Measurements from ENCODE around the gene NAXE. TPM values are rescaled to one million over a fixed set of nuclear protein-coding genes. Genes with fewer than 3 reads are reported as not detected.

Gene NAXE
- 76.2 and 93.1 TPM in 2 replicates for total RNA-seq

DNA sequence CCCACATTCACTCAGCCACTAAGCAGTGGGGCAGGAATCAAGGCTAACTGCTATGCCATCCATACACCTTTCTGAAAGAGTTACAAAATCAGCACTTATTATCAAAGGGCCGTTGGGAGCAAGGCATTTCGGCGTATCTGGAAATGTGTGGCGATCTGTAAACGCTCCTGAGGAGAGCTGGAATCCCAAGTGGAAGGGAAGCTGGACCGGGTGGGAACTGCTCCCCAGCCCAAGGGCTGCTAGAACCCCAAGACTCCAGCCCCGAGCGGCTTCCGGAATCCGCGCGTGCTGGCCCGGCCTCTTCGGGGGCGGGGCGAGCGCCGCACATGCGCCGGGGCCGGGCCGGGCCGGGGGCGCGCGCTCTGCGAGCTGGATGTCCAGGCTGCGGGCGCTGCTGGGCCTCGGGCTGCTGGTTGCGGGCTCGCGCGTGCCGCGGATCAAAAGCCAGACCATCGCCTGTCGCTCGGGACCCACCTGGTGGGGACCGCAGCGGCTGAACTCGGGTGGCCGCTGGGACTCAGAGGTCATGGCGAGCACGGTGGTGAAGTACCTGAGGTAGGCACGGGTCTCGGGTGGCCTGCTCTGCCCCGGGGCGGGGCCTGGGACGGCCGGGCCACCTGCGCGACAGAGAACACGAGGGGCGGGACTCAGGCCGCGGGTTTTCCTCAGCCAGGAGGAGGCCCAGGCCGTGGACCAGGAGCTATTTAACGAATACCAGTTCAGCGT lies at the start of gene NAXE:
Gene NAXE (plus strand): TSS at position 345 of the 726 bp plus-strand sequence. CDS start 29 bp downstream, at position 374.

GRCh38 chr1:156571919-156572662 lies 19.5 kb upstream of the NAXE start, which contains the start of gene IQGAP3:
Gene IQGAP3, minus strand, starts transcription at chr1:156572565. Its CDS starts 36 bp downstream, at chr1:156572529.

GRCh38 chr1:156579472-156579871 lies 12.1 kb upstream of the NAXE start, which contains the start of gene TTC24:
Gene TTC24, plus strand, starts transcription at chr1:156579723. Its CDS starts 1,642 bp downstream, at chr1:156581365.

GRCh38 chr1:156601122-156601830 lies 9.7 kb downstream of the NAXE start, which contains the start of gene GPATCH4:
Gene GPATCH4, minus strand, starts transcription at chr1:156601479.

DNA sequence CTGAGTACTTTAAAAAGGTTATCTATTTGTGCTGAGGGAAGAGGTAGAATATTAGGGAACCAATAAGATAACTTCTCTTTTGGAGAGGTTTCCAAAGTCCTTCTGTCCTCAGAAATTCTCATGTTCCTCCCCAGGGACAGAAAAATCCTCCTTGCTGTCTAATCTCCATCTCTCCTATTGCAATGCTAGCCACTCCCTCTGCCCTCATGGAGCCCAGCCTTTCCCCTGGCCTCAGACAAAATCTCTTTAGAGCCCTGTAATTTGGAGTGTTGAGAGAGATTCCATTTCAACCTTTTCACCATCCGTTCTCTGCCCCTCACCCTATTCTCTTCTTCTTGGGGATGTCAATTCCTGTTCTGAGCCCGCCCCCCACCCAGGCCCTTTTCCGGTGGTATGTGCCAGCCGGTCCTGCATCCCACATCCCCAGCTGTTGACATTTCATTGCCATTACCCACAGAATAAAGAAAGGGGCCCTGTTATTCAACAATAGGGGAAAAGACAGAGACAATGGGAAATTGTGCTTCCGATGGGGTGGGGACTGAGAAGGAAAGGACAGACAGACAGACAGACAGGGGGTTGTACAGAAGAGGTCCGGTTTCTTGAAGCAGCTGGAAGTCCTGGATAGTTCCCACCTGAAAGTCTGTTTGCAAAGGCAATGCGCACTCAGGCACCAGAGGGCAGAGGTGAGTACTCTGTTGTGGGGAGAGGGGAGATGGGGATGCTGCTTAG lies 27.4 kb downstream of the NAXE start, which contains the start of gene HAPLN2:
Gene HAPLN2 (plus strand): TSS at position 563 of the 729 bp plus-strand sequence. CDS start 4,076 bp downstream, outside the sequence.

GRCh38 chr1:156641761-156642264 lies 50.2 kb downstream of the NAXE start, which contains the start of gene BCAN:
Gene BCAN, plus strand, starts transcription at chr1:156642117. Its CDS starts 3,938 bp downstream, at chr1:156646055.

Other genes starting within 250 kb of the NAXE start
- gene RHBG, start 222.6 kb upstream of the NAXE start, total RNA-seq, result not detected in 2 replicates
- gene MEF2D, start 91.0 kb upstream of the NAXE start, total RNA-seq, result 10.4 and 21.1 TPM in 2 replicates
- gene IQGAP3, start 19.2 kb upstream of the NAXE start, total RNA-seq, result 24.8 and 29.4 TPM in 2 replicates
- not detected in 2 replicates for gene TTC24, start 12.1 kb upstream of the NAXE start, total RNA-seq
- gene GPATCH4, start 9.7 kb downstream of the NAXE start, total RNA-seq, result 9.8 and 17.9 TPM in 2 replicates
- not detected in 2 replicates for gene HAPLN2, start 27.6 kb downstream of the NAXE start, total RNA-seq
- gene BCAN, start 50.3 kb downstream of the NAXE start, total RNA-seq, result not detected in 2 replicates
- 50.5 and 65.4 TPM in 2 replicates for gene NES, start 85.6 kb downstream of the NAXE start, total RNA-seq
- 38.1 and 39.7 TPM in 2 replicates for gene CRABP2, start 113.8 kb downstream of the NAXE start, total RNA-seq
- gene METTL25B, start 136.7 kb downstream of the NAXE start, total RNA-seq, result 10.7 and 11.9 TPM in 2 replicates
- gene ISG20L2, start 137.0 kb downstream of the NAXE start, total RNA-seq, result 8.6 and 16.1 TPM in 2 replicates
- 95.7 and 127 TPM in 2 replicates for gene MRPL24, start 149.3 kb downstream of the NAXE start, total RNA-seq
- gene HDGF, start 159.9 kb downstream of the NAXE start, total RNA-seq, result 222 and 227 TPM in 2 replicates
- gene PRCC, start 175.8 kb downstream of the NAXE start, total RNA-seq, result 35.3 and 36.3 TPM in 2 replicates
- 0.86 TPM in 1 of 2 replicates, not detected in the other for gene SH2D2A, start 225.1 kb downstream of the NAXE start, total RNA-seq

Measured in myometrial cell (primary cell).